ENCODE data around the gene RBMX2. TPM values are rescaled to one million over a fixed set of nuclear protein-coding genes. Genes with fewer than 3 reads are reported as not detected.
"Not testable (repeated sequence)": the region's sequence is repeated elsewhere in the genome, so short reads cannot be mapped to it uniquely, and the experiment has no call there.

Gene RBMX2
- total RNA-seq, 3 donors from 2014 or later: 14.7 to 18.1 (median 15.0) TPM

DNA sequence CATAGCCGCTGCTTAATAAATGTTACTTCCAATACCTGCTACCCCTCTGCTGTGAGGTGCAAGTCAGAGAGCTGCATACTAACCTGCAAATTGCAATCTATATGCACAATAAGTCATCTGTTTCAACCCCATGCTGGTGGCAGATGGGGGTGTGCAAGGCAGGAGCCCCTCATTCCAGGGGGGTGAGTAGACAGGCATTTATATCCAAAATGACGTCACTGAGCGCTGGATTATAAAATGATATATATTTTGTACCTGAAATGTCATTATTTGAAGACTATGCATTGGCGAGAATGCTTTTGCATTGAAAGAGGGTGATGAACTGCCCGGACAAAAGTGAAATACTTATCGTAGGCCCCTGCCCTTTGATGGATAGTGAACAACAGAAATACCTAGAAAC, 24.7 kb downstream of the RBMX2 start:
- intact Hi-C loops (cut with DNase I, micrococcal nuclease): no loop called here
- Histone ChIP-seq H3K4me1 (ENCODE audit: low read depth) (no peaks in the 10 kb centered on the region), H3K9me3 (no peaks in the 10 kb centered on the region), H3K4me3 (no peak overlapping the region), H3K36me3 (ENCODE audit: low read depth) (no peaks in the 10 kb centered on the region)
- TF ChIP-seq, protein P1, sequence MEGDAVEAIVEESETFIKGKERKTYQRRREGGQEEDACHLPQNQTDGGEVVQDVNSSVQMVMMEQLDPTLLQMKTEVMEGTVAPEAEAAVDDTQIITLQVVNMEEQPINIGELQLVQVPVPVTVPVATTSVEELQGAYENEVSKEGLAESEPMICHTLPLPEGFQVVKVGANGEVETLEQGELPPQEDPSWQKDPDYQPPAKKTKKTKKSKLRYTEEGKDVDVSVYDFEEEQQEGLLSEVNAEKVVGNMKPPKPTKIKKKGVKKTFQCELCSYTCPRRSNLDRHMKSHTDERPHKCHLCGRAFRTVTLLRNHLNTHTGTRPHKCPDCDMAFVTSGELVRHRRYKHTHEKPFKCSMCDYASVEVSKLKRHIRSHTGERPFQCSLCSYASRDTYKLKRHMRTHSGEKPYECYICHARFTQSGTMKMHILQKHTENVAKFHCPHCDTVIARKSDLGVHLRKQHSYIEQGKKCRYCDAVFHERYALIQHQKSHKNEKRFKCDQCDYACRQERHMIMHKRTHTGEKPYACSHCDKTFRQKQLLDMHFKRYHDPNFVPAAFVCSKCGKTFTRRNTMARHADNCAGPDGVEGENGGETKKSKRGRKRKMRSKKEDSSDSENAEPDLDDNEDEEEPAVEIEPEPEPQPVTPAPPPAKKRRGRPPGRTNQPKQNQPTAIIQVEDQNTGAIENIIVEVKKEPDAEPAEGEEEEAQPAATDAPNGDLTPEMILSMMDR (IDR thresholded peaks at IDR 0.05): no peak
- ATAC-seq: no peak
- DNase-seq: no peak

DNA sequence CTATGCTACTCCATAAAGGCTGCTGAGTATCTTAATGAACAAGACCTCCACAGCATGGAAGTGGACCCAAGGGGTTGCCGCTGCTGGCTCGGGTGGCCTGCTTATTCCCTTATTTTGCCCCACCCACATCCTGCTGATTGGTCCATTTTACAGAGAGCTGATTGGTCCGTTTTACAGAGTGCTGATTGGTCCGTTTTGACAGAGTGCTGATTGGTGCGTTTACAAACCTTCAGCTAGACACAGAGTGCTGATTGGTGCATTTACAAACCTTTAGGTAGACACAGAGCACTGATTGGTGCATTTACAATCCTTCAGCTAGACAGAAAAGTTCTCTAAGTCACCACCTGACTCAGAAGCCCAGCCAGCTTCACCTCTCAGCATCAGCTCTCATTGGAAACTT, 27.4 kb downstream of the RBMX2 start:
- H3K4me1 ChIP-seq (ENCODE audit: low read depth); H3K4me3 ChIP-seq; intact Hi-C loops (cut with DNase I, micrococcal nuclease); H3K36me3 ChIP-seq (ENCODE audit: low read depth); H3K9me3 ChIP-seq; DNase-seq; ATAC-seq: not testable (repeated sequence)

DNA sequence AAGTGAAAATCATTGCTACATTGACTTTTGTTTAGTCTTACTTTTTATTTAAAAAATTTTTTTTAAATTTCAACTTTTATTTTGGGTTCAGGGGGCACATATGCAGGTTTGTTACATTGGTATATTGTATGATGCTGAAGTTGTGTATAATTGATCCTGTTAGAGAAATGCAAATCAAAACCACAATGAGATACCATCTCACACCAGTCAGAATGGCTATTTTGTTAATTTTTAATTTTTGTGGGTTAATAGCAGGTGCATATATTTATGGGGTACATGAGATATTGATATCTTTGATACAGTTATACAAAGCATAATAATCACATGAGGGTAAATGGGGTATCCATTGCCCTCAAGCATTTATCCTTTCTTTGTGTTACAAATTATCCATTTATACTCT, 34.1 kb downstream of the RBMX2 start:
- Histone ChIP-seq H3K36me3 (ENCODE audit: low read depth) (no peaks in the 10 kb centered on the region), H3K4me1 (ENCODE audit: low read depth) (no peaks in the 10 kb centered on the region), H3K4me3 (no peak overlapping the region), H3K9me3 (no peaks in the 10 kb centered on the region)
- TF ChIP-seq, protein P1 (IDR thresholded peaks at IDR 0.05): no peak
- ATAC-seq: no peak
- intact Hi-C loops (cut with DNase I, micrococcal nuclease): no loop called here
- DNase-seq: no peak

DNA sequence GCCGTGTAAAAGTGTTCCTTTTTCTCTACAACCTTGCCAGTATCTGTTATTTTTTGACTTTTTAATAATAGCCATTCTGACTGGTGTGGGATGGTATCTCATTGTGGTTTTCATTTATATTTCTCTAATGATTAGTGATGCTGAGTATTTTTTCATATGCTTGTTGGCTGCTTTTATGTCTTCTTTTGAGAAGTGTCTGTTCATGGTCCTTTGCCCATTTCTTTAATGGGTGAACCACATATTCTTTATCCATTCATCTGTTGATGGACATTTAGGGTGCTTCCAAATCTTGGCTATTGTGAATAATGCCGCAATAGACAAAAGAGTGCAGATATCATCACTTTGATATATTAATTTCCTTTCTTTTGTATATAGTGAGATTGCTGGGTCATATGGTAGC, 36.2 kb downstream of the RBMX2 start:
- intact Hi-C loops (cut with DNase I, micrococcal nuclease): not testable (repeated sequence)

DNA sequence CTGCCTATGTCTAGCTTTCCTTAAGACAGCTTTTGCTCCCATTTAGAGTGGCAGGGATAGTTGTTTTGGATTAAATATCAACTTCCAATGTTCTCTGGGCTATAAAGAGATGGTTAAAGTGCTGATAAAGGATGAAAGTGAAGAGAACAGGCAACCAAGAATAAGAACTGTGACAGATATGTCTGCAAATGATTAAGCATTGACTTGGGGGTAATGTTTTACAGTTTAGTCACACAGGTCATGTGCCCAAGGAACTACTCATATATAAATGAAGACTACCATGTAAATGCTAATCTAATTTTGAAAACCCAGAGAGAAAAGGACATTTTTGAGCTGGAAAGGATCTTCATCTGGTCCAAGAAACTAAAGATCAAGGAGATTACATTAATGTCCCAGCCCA, 42.1 kb downstream of the RBMX2 start:
- H3K9me3 ChIP-seq: no peaks in the 10 kb centered on the region
- H3K4me3 ChIP-seq: no peak overlapping the region
- no peaks in the 10 kb centered on the region for H3K36me3 ChIP-seq (ENCODE audit: low read depth)
- intact Hi-C loops (cut with DNase I, micrococcal nuclease): no loop called here
- H3K4me1 ChIP-seq (ENCODE audit: low read depth): no peaks in the 10 kb centered on the region
- DNase-seq (no peak), ATAC-seq (no peak)
- TF ChIP-seq, protein P1 (IDR thresholded peaks at IDR 0.05): no peak

More for the DNA sequence above, 36.2 kb downstream of the RBMX2 start:
- not testable (repeated sequence) for H3K4me3 ChIP-seq; H3K9me3 ChIP-seq; H3K36me3 ChIP-seq (ENCODE audit: low read depth); H3K4me1 ChIP-seq (ENCODE audit: low read depth); ATAC-seq; DNase-seq

DNA sequence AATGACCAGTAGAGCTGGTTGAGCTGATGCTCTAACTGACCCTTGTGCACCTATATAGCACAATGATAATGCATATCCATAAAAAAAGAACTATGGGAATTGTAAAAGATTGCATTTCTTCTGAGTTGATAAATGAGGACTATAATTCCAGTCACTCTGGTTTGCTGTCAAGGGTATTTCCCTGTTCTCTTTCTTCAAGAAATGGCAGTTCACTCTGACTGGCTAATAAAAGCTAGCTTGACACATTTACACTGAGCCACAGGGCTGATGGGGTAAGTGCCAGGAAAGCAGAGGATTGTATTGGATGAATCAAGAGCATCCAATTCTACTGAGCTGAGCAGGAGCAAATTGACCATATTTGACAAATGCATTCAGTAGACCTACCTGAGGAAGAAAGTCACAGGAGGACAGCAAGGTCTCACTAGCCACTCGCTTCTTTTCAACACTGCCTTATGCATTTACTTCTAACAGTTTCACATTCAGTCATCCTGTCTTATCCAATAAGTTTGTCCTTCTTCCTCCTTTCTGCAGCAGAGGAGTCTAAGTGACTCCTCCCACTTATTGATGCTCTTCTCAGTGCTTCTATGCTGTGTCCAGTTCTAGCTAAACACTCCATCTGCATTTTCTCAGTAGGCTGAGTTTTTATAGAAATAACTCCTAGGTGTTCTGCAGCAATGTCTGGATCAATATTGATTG, 43.0 kb downstream of the RBMX2 start:
- TF ChIP-seq, protein P1 (IDR thresholded peaks at IDR 0.05): no peak
- no peak for DNase-seq
- Histone ChIP-seq H3K36me3 (ENCODE audit: low read depth) (no peaks in the 10 kb centered on the region), H3K9me3 (no peaks in the 10 kb centered on the region), H3K4me3 (no peak overlapping the region), H3K4me1 (ENCODE audit: low read depth) (no peaks in the 10 kb centered on the region)
- intact Hi-C loops (cut with DNase I, micrococcal nuclease): no loop called here
- no peak for ATAC-seq

DNA sequence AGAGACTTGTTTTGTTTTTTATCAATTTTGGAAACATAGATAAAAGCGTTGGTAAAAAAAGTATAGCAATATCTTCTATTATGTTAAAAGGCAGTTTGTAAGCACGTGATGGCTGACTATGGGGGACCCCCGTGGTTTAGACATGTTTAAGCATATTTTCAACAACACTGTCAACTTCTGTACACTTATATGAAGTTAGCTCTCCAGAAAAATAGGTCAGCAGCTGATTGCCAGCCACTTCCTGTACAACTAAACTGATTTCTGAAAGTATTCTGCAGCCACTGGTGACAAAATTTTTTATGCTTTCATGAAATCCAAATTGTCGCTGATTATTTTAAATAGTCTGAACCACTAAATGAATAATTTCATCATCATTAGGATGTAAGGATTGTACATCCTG, 45.2 kb downstream of the RBMX2 start:
- Histone ChIP-seq H3K4me3 (no peak overlapping the region), H3K9me3 (no peaks in the 10 kb centered on the region), H3K36me3 (ENCODE audit: low read depth) (no peaks in the 10 kb centered on the region), H3K4me1 (ENCODE audit: low read depth) (no peaks in the 10 kb centered on the region)
- ATAC-seq (no peak), DNase-seq (no peak)
- TF ChIP-seq, protein P1 (IDR thresholded peaks at IDR 0.05): no peak
- intact Hi-C loops (cut with DNase I, micrococcal nuclease): no loop called here
